ENCODE results near the gene TNFAIP8.
A peak's percentile ranks its signal among the peaks of the same experiment; 100 is the strongest.

Gene TNFAIP8

DNA sequence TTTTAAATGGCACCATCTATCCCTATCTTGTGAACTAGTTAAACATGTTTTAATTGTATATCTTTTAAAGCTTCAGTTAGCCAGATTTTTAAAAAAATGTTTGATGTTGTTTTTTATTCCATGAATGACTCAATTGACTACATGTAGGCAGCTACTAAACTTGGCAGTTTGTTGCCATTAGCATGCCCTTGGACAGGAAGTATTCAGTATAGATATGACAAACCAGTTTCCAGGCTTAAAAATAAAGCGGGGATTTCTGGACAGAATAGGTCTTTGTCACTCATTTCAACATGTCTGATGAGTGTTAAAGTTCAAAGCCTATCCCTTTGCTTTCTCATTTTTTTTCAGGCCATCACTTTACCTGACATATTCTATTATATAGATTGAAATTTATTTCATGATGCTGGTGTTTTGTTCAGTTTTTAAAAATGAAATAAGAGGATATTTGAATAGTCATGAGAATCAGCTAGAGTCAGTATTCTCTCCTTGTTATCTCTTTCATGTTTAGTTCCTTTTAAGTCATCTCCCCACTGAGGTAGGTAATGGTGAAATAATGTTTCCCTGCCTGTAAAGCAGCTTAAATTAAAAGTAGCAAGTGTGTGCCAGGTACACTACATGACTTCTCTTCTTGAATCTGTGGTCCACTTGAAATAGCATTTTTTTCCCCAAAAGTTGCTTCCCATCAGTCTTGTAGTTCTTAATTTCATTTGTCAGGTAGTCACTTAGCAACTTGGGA, 11.9 kb downstream of the TNFAIP8 start:
- no peak for DNase-seq (ENCODE audit: low read depth in 3 of 3)

- DNase-seq (ENCODE audit: low read depth in 3 of 3): peak in 2 of 3 experiments; percentile 41 to 48
These were observed 12.4 kb downstream of the TNFAIP8 start for GRCh38 chr5:119368238-119368630.

DNA sequence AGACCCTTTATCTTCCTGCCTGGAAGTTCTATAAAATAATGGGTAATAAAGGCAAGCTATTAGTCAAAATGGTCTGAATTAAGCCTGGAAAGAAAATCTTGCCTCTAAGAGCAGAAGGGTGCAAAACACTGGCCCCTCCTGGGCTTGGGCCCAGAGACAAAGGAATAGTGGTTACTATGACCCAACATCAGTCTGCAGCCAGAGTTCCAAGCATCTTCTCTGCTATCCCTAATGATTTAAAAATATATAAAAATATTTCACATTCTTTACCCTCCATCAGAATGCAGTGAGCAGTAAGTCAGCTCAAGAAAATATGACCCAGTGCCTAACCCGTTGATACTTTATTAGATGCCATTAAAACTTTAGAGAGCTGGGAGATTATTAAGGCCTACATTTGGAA, 14.7 kb downstream of the TNFAIP8 start:
- no peak for DNase-seq (ENCODE audit: low read depth in 3 of 3)

- DNase-seq (ENCODE audit: low read depth in 3 of 3): no peak
These were observed 15.3 kb downstream of the TNFAIP8 start for GRCh38 chr5:119371146-119371545.

GRCh38 chr5:119373449-119373858, 17.6 kb downstream of the TNFAIP8 start:
- DNase-seq (ENCODE audit: low read depth in 3 of 3): no peak

- no peak for DNase-seq (ENCODE audit: low read depth in 3 of 3)
These were observed 19.1 kb downstream of the TNFAIP8 start for GRCh38 chr5:119374901-119375300.

DNA sequence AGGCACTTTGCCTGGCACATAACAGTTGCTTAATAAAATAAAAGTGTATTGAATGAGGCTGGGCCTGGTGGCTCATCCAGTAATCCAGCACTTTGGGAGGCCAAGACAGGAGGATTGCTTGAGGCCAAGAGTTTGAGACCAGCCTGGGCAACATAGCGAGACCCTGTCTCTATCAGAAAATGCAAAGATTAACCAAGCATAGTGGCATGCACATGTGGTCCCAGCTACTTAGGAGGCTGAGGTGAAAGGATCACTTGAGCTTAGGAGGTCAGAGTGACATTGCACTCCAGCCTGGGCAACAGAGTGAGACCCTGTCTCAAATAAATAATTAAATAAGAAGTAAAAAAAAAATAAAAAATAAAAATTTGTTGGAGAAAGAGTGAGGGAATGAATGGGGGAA, 21.2 kb downstream of the TNFAIP8 start:
- DNase-seq (ENCODE audit: low read depth in 3 of 3): no peak

DNA sequence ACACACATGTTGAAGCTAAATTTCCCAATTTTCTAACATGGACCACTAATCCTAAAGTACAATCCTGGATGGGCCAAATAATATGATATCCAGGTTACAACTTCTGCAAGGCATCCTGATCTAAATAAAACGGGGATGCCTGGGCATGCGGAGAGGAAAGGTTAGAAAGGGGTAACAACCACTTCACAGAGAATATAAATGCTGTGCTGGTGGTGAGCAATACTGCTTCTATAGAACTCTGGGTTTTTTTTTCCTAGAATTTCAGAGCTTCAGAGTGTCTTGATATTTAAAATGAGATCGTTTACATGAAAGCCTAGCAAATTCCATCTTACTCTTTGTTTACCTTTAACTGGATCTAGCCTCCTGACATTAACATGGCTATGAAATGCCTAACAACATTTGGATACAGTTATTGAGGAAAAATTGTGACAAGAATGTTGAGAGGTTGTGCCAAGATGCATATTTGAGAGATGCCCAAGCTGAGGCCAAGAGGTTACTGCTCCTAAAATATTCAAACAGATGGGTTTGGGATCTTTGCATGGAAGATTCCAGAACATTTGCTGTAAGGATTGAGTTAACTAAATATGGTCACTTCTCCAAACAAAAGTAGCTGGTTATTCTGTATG, 22.4 kb downstream of the TNFAIP8 start:
- DNase-seq (ENCODE audit: low read depth in 3 of 3): no peak

DNA sequence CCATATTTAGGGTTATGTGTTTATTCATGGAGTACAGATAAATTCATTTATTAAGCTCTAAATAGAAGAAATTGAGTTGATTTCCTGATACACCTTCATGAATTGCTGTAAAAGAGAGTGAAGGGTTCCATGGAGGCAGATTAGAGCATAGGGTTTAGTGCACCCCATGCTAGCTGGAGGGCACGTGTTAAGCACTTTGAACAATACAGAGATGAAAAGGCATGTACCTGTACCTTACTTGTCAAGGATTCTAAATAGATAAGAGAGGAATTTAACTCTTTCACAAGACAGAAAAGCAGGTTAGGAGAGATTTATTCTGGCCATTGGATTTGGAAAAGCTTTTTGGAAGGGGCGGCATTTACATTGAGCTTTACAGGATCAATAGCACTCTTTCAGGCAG, 23.3 kb downstream of the TNFAIP8 start:
- DNase-seq (ENCODE audit: low read depth in 3 of 3): no peak

GRCh38 chr5:119379942-119380547, 24.2 kb downstream of the TNFAIP8 start:
- no peak for DNase-seq (ENCODE audit: low read depth in 3 of 3)

- no peak for DNase-seq (ENCODE audit: low read depth in 3 of 3)
These were observed 26.4 kb downstream of the TNFAIP8 start for GRCh38 chr5:119382169-119382568.

- no peak for DNase-seq (ENCODE audit: low read depth in 3 of 3)
These were observed 27.2 kb downstream of the TNFAIP8 start for GRCh38 chr5:119383008-119383407.

DNA sequence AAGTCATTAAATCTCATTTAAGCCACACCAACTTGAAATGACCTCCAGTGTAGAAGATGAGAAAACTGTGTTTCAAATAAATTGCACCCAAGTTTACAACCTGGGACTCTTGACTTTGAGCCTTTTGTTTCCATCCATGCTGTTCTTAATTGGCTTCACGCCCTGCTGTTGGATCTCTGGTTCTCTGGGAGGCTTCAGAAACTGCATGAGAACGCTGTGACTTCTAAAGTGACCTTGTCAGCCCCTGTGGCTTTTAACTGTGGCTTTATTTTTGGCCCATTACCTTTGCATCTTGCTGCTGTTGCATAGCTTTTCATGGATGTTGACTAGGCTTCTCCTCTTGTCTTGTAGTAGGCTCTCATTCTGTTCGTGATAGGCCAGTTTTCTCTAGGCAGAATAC, 29.3 kb downstream of the TNFAIP8 start:
- no peak for DNase-seq (ENCODE audit: low read depth in 3 of 3)

DNA sequence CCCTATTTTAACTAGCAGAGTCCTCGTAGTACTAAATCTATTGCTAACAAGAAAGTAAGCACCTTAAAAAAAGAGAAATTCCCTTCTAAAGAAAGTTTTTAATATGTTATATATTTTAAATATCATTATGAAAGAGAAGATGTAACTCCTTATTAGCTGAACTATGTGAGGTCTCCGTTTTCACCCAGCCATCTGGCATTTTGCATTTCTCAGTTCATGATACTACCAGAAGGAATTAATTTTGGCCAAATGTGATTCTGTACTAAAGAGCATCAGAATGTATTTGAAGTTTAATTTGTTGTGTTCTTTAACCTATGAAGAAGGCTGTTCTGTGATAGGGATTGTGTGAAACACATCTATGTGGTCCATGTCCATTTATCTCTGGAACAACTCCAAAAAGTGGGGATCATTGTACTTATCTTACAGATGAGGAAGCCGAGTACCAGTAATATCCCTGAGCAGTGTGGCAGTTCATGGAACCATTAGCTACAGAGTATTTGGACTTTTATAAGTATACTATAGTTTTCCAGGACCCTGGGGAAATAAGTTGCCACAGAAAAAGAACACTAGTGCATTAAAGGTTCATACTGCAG, 29.8 kb downstream of the TNFAIP8 start:
- DNase-seq (ENCODE audit: low read depth in 3 of 3): no peak

GRCh38 chr5:119386596-119387344, 31.0 kb downstream of the TNFAIP8 start:
- DNase-seq (ENCODE audit: low read depth in 3 of 3): no peak

DNA sequence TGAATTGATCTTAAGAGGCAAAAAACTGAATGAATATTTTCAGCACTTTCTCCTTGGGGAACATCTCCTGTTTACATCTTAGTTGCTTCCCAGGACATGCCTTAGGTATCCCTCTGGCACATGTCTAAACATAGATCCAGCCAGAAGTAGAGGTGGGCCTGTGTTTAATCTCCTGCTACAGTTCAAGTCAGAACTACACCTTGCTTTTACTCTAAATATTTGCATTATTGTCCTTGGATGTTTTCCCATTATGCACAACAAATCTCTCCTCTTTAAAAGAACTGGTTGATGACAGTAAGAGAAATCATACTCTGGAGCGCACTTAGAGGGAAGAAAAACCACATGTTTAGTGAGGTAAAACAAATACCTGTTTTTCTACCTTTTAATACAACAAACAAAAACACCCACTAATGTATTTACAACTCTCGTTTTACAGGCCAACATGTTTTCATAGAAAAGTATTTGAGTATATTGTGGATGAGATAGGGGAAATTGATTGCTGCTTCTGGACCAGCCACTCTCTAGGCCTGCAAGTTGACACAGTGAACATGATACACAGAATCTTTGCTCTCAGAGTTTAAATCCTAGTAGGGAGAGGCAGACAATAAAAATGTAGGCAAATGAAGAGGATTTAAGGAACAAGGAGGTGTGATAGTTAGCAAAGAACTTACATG, 32.3 kb downstream of the TNFAIP8 start:
- DNase-seq (ENCODE audit: low read depth in 3 of 3): no peak

- DNase-seq (ENCODE audit: low read depth in 3 of 3): no peak
These were observed 32.9 kb downstream of the TNFAIP8 start for GRCh38 chr5:119388619-119389190.

DNA sequence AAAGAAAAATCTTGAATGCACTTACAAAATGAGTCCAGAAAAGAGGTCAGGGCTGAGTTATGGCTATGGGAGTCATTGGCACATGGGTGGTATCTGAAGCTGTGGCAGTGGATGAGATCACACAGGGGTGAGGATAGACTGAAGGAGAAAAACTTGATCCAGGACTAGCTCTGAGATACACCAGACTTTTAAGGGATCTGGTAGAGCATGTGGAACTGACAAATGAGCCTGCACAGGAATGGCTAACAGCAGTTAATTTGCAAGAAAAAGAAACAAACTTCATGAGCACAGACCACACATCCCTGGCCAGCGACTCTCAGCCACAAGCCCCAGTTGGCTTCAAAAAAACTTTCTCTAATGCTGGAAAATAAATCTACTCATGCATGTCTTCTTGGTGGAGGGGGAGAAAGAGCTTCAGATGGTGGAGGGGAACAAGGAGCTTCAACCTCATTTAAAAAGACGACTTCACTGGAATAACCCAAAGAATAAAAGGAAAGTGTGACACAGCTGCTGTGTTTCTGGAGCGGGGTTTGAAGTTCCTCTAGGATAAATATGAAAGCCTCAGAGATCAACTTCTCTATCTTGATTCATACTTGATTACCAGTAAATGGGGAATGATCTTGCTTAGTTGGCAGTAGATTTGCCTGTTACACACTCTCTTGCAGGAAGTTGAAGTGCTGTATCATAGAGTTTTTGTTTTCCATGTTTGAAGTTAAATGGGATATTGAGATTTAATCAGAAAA, 33.6 kb downstream of the TNFAIP8 start:
- no peak for DNase-seq (ENCODE audit: low read depth in 3 of 3)

DNA sequence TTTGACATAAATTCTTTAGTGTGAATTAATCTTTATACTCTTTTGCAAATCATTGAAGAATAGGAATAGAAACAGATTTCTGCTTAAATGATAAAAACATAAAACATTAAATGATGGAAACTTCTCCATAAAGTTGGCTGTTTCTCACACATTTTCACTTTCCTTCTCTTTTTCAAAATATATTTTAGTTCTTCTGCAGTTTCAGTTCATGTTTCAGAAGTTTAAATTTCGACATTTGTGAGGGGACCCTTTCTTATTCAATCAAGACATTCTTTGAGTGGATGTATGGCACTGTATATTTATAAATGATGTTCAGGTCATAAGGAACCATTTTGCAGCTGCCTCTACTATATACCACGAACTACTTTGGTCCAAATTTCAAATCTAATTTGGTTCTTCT, 34.6 kb downstream of the TNFAIP8 start:
- DNase-seq (ENCODE audit: low read depth in 3 of 3): no peak

GRCh38 chr5:119393201-119393691, 37.4 kb downstream of the TNFAIP8 start:
- DNase-seq (ENCODE audit: low read depth in 3 of 3): no peak
